CD4-positive, alpha-beta memory T cell (primary cell): ENCODE results near the gene EDNRB. TPM values are rescaled to one million over a fixed set of nuclear protein-coding genes. Genes with fewer than 3 reads are reported as not detected.

Experiments
- CTCF ChIA-PET: fragments of 350-600 bp; sonication (Branson Sonifier 250); formaldehyde crosslinking; loops from one replicate; lab custom pipeline; 2021; ENCODE audit warnings: inconsistent platforms; ENCODE audit not compliant: partially characterized antibody; lab: Charles Lee
- POLR2A ChIA-PET: fragments of 350-600 bp; sonication (Branson Sonifier 250); formaldehyde crosslinking; loops from one replicate; lab custom pipeline; 2021; ENCODE audit not compliant: partially characterized antibody; lab: Charles Lee
- DNase-seq, 5 donors: peaks; one replicate each; pipeline versions ENCODE4 v3.0.0 to v3.0.0-alpha.2; 2020 to 2022; ENCODE audit warnings: mixed read lengths in 1 of 5
- H3K27ac ChIP-seq: one replicate; pipeline ENCODE4 v1.7.0; 2013; ENCODE audit warnings: low read depth, low read length
- H3K27me3 ChIP-seq: 2 replicates; pipeline ENCODE4 v1.7.0; 2013; ENCODE audit warnings: mild to moderate bottlenecking, low read length, moderate library complexity; ENCODE audit not compliant: insufficient read depth
- H3K36me3 ChIP-seq: 2 replicates; pipeline ENCODE4 v1.7.0; 2013; ENCODE audit warnings: mild to moderate bottlenecking, low read length, moderate library complexity; ENCODE audit not compliant: insufficient read depth
- H3K4me1 ChIP-seq: 2 replicates; pipeline ENCODE4 v1.7.0; 2013; ENCODE audit warnings: mild to moderate bottlenecking, low read length, moderate library complexity; ENCODE audit not compliant: insufficient read depth
- H3K4me3 ChIP-seq, 2 donors: one replicate each; pipeline ENCODE4 v1.7.0; 2013; ENCODE audit warnings: low read length in 2 of 2, mild to moderate bottlenecking in 1 of 2
- H3K9me3 ChIP-seq, 2 donors: one replicate each; pipeline ENCODE4 v1.7.0; 2013; ENCODE audit warnings: low read length in 2 of 2, control low read depth in 1 of 2; ENCODE audit not compliant: control insufficient read depth in 1 of 2
- H3K27ac Mint-ChIP-seq, 7 donors: one replicate each; pipeline ENCODE4 v1.8.0; 2020 to 2021; ENCODE audit warnings: mixed read lengths in 7 of 7, mild to moderate bottlenecking in 6 of 7, inconsistent platforms in 3 of 7, moderate library complexity in 3 of 7
- H3K27me3 Mint-ChIP-seq, 2 donors: one replicate each; pipeline ENCODE4 v1.8.0; 2020 to 2021; ENCODE audit warnings: mixed read lengths in 2 of 2
- H3K36me3 Mint-ChIP-seq, 2 donors: one replicate each; pipeline ENCODE4 v1.8.0; 2020 to 2021; ENCODE audit warnings: mixed read lengths in 2 of 2, inconsistent platforms in 1 of 2, mild to moderate bottlenecking in 1 of 2
- H3K4me1 Mint-ChIP-seq, 4 donors: one replicate each; pipeline ENCODE4 v1.8.0; 2020 to 2021; ENCODE audit warnings: mixed read lengths in 4 of 4, mild to moderate bottlenecking in 1 of 4
- H3K4me3 Mint-ChIP-seq, 8 donors: one replicate each; pipeline ENCODE4 v1.8.0; 2020 to 2021; ENCODE audit warnings: mixed read lengths in 8 of 8, mild to moderate bottlenecking in 7 of 8, moderate library complexity in 6 of 8, inconsistent platforms in 3 of 8
- H3K9me3 Mint-ChIP-seq, 8 donors: one replicate each; pipeline ENCODE4 v1.8.0; 2020 to 2021; ENCODE audit warnings: mixed read lengths in 8 of 8, mild to moderate bottlenecking in 5 of 8, inconsistent platforms in 3 of 8, moderate library complexity in 1 of 8
- intact Hi-C: fragments of 100-400 bp; cut with micrococcal nuclease; formaldehyde crosslinking; loops from one replicate; pipeline ENCODE4 v1.15.1; 2023
- polyA plus RNA-seq, 2 donors: library from polyadenylated mRNA; unstranded; fragments of 300-500 nt; fragmentation: Illumina TruSeq; gene quantifications; one replicate each; pipeline ENCODE4 v1.2.3, GENCODE V29; 2021
- total RNA-seq, 2 experiments: library from RNA; stranded (reverse); gene quantifications; one replicate each; pipeline ENCODE4 v1.2.3, GENCODE V29; 2021

Gene EDNRB
- total and polyA plus RNA-seq, 4 experiments from 2014 or later = not detected

DNA sequence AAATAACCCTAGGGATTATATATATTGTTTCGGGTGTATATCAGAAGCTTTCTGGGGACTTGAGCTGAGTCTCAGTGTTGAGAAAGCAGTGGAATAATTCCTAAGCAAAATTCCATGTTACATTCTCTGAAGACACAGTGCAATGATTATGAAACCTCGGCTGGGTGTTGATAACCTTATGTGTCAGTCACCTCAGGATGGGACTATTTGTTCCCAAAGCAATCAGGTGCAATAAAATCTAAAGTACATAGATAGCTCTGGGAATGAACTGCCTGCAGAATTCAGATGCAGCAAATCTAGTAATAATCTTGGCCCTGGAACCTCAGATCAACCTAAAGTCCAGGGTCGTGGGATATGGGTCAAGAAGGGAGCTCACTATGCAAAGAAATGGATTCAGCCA lies 53.0 kb downstream of the EDNRB start:
- Histone ChIP-seq H3K9me3 (no peaks in the 10 kb centered on the region), H3K36me3 (no peaks in the 10 kb centered on the region), H3K27ac (no peak overlapping the region), H3K4me3 (no peak overlapping the region), H3K4me1 (no peaks in the 10 kb centered on the region), H3K27me3 (no peaks in the 10 kb centered on the region)
- H3K36me3 Mint-ChIP-seq = no peaks in the 10 kb centered on the region
- no peak overlapping the region for H3K27ac Mint-ChIP-seq
- CTCF ChIA-PET = no interaction called here
- peaks cover 3 to 6% of the 10 kb centered on the region in 2 donors for H3K27me3 Mint-ChIP-seq
- DNase-seq = no peak
- intact Hi-C loops = no loop called here
- H3K4me1 Mint-ChIP-seq = no peaks in the 10 kb centered on the region
- H3K9me3 Mint-ChIP-seq = peaks cover 0 to 18% (median 11%) of the 10 kb centered on the region in 8 donors
- H3K4me3 Mint-ChIP-seq = no peak overlapping the region
- POLR2A ChIA-PET = no interaction called here

DNA sequence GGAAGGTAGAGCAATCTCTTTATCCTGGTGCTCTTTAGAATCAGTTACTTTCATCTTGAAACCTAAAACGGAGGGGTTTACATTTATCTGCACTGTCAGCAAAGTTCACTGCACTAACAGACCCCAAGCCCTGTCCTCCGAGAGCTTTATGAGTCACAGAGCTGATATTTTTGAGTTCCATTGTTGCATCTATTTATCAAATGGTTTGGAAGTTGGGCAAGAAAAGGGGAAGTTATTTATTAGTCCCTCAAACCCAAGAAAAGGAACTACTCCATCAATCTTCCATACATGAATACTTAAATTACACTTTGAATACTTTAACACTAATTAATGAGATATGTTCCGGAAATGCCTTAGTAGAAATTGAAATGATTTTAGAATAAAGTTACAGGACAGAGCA lies 55.5 kb downstream of the EDNRB start:
- Histone ChIP-seq H3K27ac (no peak overlapping the region), H3K4me3 (no peak overlapping the region), H3K27me3 (no peaks in the 10 kb centered on the region), H3K36me3 (no peaks in the 10 kb centered on the region), H3K4me1 (no peaks in the 10 kb centered on the region), H3K9me3 (no peaks in the 10 kb centered on the region)
- Mint-ChIP-seq H3K36me3 (no peaks in the 10 kb centered on the region), H3K4me1 (no peaks in the 10 kb centered on the region), H3K27me3 (peaks cover 3 to 6% of the 10 kb centered on the region in 2 donors), H3K9me3 (peaks cover 0 to 12% (median 5%) of the 10 kb centered on the region in 8 donors), H3K27ac (no peak overlapping the region), H3K4me3 (no peak overlapping the region)
- ChIA-PET POLR2A (no interaction called here), CTCF (no interaction called here)
- no peak for DNase-seq
- intact Hi-C loops = no loop called here

DNA sequence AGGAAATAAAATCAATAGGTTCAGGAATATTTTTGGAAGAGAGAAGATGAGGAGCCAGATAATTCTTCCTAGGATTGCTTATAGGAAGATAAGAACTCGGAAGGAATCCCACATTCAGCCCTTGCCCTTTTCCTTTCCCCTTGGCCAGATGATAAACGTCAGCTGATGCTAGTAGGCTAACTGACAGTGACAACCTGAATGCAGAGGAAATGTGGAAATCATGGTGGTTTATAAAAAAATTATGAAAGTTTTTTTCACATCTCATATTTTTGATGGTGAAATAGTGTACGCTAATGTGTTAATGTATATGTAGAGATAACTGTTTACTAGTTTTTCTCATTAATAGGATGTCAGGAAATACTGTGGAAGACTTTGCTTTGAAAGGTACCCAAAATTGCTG lies 56.9 kb downstream of the EDNRB start:
- intact Hi-C loops = no loop called here

DNA sequence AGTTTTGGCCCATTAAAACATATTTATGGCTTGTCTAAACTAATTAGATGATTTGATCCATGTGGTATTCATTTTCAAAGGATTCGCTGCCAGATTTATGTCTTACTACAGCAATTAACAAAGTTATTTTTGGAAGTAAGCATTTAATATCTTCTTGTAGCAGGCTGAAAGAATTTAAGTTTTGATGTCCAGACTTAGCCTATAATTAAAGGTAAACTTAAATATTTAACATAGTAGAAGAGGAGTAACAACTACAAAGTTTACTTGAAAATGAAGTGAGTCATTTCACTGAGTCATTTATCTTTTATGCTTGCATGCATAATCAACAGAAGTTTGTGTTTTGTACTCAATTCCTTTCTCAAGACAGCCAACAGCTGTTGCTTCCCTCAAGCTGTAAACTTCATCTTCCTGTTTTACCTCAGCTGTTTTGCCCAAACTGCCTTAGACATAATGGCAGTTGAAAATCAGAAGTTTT lies 58.1 kb downstream of the EDNRB start:
- Histone ChIP-seq H3K9me3 (no peaks in the 10 kb centered on the region), H3K4me1 (no peaks in the 10 kb centered on the region), H3K27me3 (no peaks in the 10 kb centered on the region), H3K27ac (no peak overlapping the region), H3K36me3 (no peaks in the 10 kb centered on the region), H3K4me3 (no peak overlapping the region)
- H3K36me3 Mint-ChIP-seq = no peaks in the 10 kb centered on the region
- POLR2A ChIA-PET = no interaction called here
- intact Hi-C loops = no loop called here
- H3K27ac Mint-ChIP-seq = no peak overlapping the region
- peaks cover 3 to 6% of the 10 kb centered on the region in 2 donors for H3K27me3 Mint-ChIP-seq
- CTCF ChIA-PET = no interaction called here
- no peaks in the 10 kb centered on the region for H3K4me1 Mint-ChIP-seq
- no peak overlapping the region for H3K4me3 Mint-ChIP-seq
- DNase-seq = no peak
- no peaks in the 10 kb centered on the region for H3K9me3 Mint-ChIP-seq

More for the DNA sequence above, 56.9 kb downstream of the EDNRB start:
- H3K4me1 ChIP-seq = no peaks in the 10 kb centered on the region
- Mint-ChIP-seq H3K27me3 (peaks cover 3 to 6% of the 10 kb centered on the region in 2 donors), H3K4me1 (no peaks in the 10 kb centered on the region), H3K36me3 (no peaks in the 10 kb centered on the region), H3K4me3 (no peak overlapping the region), H3K27ac (no peak overlapping the region), H3K9me3 (no peaks in the 10 kb centered on the region)
- H3K4me3 ChIP-seq = no peak overlapping the region
- no peaks in the 10 kb centered on the region for H3K9me3 ChIP-seq
- H3K36me3 ChIP-seq = no peaks in the 10 kb centered on the region
- ChIA-PET CTCF (no interaction called here), POLR2A (no interaction called here)
- no peaks in the 10 kb centered on the region for H3K27me3 ChIP-seq
- no peak for DNase-seq
- no peak overlapping the region for H3K27ac ChIP-seq

DNA sequence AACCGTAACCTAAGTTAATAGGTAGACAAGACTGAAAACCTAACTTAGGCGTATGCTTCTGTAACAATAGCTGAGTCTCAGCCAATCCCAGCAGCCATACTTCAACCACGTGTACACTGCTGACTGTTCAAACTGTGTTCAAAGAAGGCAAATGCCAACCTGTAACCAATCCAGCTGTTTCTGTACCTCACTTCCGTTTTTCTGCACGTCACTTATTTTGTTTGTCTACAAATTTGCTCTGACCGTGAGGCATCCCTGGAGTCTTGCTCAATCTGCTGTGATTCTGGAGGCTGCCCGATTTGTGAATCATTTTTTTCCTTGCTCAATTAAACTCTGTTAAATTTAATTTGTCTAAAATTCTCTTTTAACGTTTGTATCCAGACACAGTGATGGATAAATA lies 59.2 kb downstream of the EDNRB start:
- Histone ChIP-seq H3K27ac (no peak overlapping the region), H3K4me1 (no peaks in the 10 kb centered on the region), H3K9me3 (no peaks in the 10 kb centered on the region), H3K36me3 (no peaks in the 10 kb centered on the region), H3K4me3 (no peak overlapping the region), H3K27me3 (no peaks in the 10 kb centered on the region)
- intact Hi-C loops = no loop called here
- Mint-ChIP-seq H3K36me3 (no peaks in the 10 kb centered on the region), H3K27me3 (peaks cover 3 to 6% of the 10 kb centered on the region in 2 donors), H3K9me3 (peaks cover 0 to 1% (median 0%) of the 10 kb centered on the region in 8 donors), H3K27ac (no peak overlapping the region), H3K4me3 (no peak overlapping the region), H3K4me1 (no peaks in the 10 kb centered on the region)
- POLR2A ChIA-PET = no interaction called here
- no peak for DNase-seq
- CTCF ChIA-PET = no interaction called here

DNA sequence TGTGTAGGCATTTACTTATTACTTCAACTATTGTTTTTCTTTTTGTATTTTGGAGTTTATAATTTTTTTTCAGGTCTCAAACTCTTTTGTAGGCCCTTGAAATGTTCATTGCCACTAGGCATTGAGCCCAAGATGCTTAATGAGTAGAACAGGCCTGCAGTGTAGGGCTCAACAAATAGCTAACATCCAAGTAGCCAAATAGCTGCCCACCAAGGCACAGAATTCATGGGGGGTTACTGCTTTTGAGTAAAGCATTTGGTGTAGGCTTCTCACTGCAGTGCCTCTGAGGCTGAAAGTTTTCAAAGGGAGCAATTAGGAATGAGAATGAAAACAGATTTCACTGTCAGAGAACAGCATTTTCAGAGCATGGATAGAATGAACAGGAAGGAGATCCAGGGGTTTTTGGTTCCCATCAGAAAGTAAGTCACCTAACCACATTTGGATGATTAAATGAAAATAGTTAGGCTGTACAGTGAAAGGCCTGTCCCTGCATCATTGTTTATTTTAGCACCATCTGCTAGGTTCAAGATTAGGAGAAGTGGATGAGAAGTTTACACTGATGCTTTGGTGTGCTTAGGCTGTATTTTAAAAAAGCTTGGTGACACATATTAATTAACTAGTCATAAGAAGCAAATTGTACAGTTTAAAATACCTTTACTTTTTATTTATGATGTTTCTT lies 61.0 kb downstream of the EDNRB start:
- CTCF ChIA-PET = no interaction called here
- Mint-ChIP-seq H3K27me3 (no peaks in the 10 kb centered on the region), H3K4me3 (no peak overlapping the region), H3K9me3 (peaks cover 0 to 4% (median 0%) of the 10 kb centered on the region in 8 donors), H3K4me1 (no peaks in the 10 kb centered on the region), H3K36me3 (no peaks in the 10 kb centered on the region), H3K27ac (no peak overlapping the region)
- Histone ChIP-seq H3K27ac (no peak overlapping the region), H3K27me3 (no peaks in the 10 kb centered on the region), H3K36me3 (no peaks in the 10 kb centered on the region), H3K4me1 (no peaks in the 10 kb centered on the region), H3K9me3 (no peaks in the 10 kb centered on the region), H3K4me3 (no peak overlapping the region)
- DNase-seq = no peak
- POLR2A ChIA-PET = no interaction called here
- intact Hi-C loops = no loop called here

DNA sequence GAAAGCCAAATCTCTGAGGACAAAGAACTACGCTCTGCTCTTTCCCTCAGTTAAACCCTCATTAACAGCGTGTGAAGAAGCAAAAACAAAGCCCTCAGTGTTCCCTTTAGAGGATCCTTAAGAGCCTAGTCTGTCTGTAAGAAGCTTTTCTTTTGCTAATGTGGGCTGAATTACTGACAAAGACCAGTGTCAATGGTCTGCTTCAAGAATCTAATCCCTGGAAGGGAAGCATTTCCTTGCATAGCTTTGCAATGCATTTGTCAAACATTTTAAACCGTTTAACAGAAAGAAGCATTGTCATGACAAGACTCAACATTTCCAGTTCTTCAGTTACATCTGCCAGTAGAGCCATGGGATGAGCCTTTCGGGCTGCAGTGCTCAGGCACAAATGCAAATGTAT lies 64.9 kb downstream of the EDNRB start:
- Histone ChIP-seq H3K4me1 (no peaks in the 10 kb centered on the region), H3K4me3 (no peak overlapping the region), H3K27ac (no peak overlapping the region), H3K9me3 (no peaks in the 10 kb centered on the region), H3K36me3 (no peaks in the 10 kb centered on the region), H3K27me3 (no peaks in the 10 kb centered on the region)
- Mint-ChIP-seq H3K9me3 (peaks cover 0 to 11% (median 1%) of the 10 kb centered on the region in 8 donors), H3K27me3 (peaks cover 0 to 1% of the 10 kb centered on the region in 2 donors), H3K4me3 (no peak overlapping the region), H3K4me1 (no peaks in the 10 kb centered on the region), H3K27ac (no peak overlapping the region), H3K36me3 (peaks cover 0 to 1% of the 10 kb centered on the region in 2 donors)
- POLR2A ChIA-PET = no interaction called here
- no peak for DNase-seq
- intact Hi-C loops = no loop called here
- CTCF ChIA-PET = no interaction called here
